ENCODE results near the gene SMIM35.

Gene SMIM35

GRCh38 chr11:118086913-118087768 lies at the start of gene SMIM35:
SMIM35 (minus strand) TSS chr11:118086963; CDS start chr11:118086757, 206 bp downstream.
- no peak for DNase-seq

DNA sequence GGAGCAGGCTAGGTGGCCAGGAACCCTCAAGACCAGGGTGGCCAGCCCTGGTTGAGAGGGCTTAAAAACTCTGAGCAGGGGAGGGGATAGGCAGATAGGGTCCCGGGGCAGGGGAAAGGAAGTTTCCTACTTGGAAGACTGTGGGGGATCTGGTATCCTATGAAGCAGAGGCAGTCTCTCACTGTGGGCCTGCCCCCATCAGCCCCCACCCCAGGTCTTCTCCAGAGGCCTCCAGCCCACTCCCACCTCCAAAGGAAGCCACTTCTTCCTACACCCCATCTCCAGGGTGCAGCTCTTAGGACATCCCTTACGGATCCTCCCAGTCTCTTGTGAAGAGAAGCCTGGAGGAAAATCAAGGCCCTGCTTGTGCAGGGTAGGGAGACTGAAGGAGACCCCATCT lies 49.6 kb upstream of the SMIM35 start:
- no peak for DNase-seq

DNA sequence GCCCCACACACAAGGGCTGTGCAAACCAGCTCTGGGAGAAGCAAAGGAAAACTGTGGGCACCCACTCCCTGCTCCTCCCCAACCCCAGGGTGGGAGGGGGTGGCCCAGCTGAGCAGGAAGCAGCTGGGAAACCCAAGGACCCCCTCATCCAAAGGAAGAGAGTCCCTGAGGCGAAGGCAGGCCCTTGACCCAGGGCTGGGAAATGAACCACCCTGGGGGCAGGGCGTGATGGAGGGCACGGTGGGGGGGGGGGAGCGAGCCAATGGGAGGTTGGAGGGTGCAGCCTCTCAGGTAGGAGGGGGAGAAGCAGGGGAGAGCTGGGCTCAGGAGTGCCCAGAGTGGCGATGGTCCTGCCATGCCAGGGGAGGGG lies 49.0 kb upstream of the SMIM35 start:
- no peak for DNase-seq

GRCh38 chr11:118135051-118135795 lies 48.5 kb upstream of the SMIM35 start:
- DNase-seq: no peak

DNA sequence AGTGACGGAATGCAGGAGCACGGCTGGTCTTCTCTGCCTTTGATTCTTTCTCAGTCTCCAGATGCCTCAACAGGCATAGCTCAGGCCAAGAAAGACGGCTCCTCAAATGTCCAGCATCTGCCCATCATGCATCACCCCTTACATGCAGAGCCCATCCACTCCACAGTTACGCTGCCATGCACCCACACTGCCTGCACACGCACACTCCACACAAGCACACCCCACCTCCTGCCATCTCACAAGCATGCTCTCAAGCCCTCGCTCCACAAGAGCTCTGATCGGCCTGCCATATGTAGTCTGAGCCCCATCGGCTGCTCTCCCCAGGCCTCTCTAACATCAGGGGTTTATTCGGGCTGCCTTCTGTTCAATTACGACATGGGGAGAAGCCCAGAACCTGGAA lies 47.1 kb upstream of the SMIM35 start:
- DNase-seq: no peak

DNA sequence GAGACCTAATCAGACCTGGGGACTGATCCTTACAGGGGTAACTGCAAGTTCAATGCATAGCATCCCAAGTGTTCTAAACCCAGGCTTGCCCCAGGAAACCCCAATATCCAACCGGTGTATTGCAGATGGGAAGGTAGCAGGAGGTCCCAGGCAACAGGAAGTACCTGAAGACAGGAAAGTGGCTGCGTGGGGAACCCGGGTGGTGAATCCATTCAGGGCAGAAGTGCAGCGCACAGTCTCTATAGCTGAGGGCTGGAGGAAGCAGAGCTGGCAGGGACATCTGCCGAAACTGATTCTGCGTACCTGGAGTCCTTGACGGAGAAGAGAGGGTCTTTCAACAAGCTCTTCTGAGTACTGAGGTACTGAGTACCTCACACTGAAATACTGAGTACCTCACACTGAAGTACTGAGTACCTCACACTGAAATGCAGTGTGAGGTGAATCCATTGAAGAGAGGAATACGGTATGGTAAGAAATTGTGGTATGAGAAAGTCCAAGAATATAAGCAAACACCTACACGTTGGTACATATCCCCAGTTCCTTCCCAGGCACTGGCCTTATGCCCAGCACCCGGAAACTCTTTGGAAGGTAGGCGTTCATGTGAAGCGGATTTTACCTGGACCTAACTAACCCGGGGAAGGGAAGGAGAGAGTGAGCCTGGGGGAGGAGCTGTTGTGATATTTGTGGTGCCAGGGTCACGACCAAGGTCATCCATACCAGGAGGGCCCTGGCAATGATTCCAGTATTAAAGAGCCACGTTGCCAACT lies 45.8 kb upstream of the SMIM35 start:
- no peak for DNase-seq

DNA sequence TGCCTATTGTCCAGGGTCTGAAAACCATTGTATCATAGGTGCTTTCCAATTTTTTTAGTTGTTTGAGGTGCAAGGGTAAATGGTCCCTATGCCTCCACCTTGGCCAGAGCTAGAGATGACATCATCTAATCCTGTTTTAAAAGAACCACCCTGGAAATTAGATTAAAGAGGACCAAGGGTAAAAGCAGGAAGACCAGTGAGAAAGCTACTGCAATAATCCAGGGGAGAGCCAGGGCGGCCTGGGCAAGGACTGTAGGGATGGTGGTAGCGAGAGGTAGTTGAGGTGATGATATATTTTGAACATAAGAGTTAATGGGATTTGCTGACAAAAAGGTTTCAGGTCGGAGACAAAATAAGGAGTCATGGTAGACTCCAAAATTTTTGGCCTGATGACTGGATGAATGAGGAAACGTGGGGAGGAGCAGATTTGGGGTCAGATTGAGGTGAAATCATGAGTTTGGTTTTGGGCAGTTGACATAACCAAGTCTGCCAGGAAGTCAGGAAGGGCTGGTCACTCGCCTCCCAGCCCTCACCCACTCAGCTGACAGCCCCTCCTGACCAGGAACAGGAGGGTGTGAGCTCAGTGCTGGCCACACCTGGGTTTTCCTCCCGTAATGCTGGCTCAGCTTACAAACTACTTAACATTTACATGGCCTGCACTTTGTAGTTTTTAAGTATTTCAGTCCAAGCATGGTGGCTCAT lies 42.9 kb upstream of the SMIM35 start:
- DNase-seq: no peak

- no peak for DNase-seq
Measured at GRCh38 chr11:118128721-118129470, 42.1 kb upstream of the SMIM35 start.

DNA sequence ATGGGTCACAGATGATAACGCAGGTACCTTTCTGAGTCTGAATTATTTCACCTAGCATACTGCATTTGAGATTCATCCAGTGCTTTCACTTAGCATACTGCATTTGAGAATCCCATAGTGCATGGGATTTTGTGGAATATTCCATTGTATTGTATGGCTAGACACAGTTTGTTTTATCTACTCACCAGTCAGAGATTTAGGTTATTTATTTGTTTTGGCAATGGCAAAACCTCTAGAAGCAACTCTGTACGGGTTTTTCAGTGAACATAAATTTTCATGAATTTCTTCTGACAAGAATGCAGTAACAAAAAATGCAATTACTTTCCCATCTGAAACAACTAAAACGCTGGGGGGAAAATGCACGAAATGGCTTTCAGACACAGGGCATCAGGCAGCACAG lies 41.5 kb upstream of the SMIM35 start:
- DNase-seq: no peak

DNA sequence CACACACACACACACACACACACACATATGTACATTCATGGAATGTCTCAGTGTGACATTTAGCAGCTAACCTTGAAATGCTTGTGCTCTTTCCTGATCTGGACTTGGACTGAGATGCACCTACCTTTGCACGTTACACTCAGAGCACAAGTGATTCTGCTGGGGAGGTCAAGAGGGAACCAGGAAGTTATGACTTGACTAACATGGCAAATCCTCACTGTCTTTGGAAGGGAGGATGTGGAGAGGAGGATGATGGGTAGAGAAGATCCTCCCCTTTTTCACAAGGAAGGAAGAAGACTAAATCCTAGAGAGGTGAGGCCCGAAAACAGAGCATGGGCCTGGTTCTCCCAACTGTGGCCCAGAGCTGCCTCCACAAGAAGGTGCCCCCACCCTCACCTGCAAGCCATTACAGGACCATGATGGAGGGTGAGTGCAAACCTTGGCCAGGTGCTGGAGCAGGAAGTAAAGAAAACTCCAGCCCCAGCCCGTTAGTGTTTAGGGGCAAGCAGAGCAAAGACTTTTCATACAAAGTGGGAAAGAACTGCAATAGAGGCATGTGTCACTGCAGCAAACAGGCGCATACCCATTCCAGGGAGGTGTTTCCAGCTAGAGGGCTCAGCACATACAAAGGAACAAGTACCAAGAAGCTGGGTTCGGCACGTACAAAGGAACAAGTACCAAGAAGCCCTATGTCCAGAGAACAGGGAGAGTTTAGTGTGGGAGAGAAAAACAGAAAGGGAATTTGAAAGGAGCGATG lies 39.5 kb upstream of the SMIM35 start:
- DNase-seq: no peak

DNA sequence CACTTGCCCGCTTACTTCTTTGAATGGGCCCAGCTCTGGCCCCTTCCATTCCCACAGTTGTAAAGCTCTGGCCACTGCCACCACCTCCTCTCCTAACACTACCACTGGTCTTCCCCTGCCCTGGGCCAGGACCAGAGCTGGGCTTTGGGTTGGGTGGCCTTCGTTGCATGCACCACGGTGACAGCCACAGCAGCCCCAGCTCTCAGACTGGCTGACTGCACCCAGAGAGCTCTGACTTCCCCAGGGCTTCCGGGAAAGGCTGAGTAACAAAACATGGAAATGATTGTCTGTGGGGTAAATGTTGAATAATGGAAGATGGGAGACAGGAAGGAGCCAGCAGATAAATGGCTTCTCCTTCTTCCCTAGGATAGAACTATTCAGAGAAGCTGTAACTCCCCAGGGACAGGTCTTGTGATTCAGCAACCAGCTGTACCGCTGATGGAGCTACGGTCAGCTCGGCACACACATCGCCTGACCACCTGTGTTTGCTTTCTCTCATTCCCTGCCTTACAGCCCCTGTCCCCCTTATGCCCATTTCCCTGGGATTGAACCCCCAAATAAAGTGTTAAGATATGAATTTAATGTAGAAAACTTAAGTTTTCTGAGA lies 38.3 kb upstream of the SMIM35 start:
- no peak for DNase-seq

- DNase-seq: no peak
Measured at GRCh38 chr11:118120793-118121192, 34.0 kb upstream of the SMIM35 start.

- peak; percentile 20 for DNase-seq
Measured at GRCh38 chr11:118117790-118118601, 31.2 kb upstream of the SMIM35 start.

- peak; percentile 13 for DNase-seq
Measured at GRCh38 chr11:118115048-118115447, 28.3 kb upstream of the SMIM35 start.

- DNase-seq: no peak
Measured at GRCh38 chr11:118114266-118114665, 27.5 kb upstream of the SMIM35 start.

- no peak for DNase-seq
Measured at GRCh38 chr11:118112711-118113430, 26.1 kb upstream of the SMIM35 start.

GRCh38 chr11:118111744-118112035 lies 24.9 kb upstream of the SMIM35 start:
- DNase-seq: no peak

DNA sequence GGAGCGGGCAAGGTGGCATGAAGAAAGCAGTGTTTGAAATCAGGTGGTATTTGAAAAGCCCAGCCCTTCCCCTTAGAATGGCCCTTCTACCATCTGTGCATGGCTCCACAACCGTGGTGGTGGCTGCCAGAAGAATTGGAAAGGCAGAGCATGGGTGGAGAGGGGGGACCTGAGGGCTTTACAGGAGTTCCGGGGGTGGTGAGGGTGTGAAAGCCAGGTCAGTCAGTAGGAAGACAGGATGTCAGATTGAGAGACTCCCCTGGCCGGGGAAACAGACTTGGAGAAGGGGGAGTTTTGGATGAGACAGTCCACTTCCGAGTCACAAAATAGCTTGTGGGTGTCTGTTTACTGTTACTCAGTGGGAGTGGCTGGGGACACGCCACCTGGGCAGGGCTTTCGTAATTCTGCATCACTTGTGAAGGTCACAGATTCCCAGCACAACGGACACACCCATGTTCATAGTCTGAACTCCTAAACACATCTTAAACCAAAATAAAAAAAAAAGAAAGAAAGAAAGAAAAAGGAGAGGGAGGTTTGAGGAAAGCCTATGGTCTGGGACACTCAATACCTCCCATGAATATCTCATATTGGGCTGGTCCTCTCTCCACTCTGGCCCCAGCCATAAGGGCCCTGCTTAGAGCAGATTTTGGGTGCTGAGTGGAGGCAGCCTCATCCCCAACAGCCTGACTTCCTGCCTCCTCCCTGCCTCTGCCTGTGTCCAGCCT lies 24.4 kb upstream of the SMIM35 start:
- no peak for DNase-seq

DNA sequence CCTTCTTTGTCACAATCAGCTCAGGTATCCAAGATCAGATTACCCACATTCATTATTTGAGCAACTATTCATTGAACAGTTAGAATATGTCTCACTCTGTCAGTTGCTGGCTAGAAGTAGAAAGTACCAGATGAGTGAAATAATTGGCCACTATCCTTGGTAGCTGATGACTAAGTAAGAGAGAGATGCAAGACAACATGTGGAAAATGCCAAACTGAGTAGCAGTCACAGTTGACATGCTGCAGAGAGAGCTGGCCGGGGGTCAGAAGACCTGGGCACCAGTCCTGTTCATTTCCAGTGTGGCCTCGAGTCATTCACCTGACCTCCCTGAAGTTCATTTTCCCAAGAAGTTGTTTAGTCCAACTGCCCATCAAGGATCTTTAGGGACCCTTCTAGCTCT lies 22.5 kb upstream of the SMIM35 start:
- DNase-seq: no peak

Data from CD4-positive, alpha-beta T cell treated with Interleukin-17A for 1 hour (primary cell).